Fibroblast of pulmonary artery (primary cell): ENCODE results near the gene DUSP22.

Experiments
- DNase-seq: peaks from one replicate; pipeline ENCODE4 v3.0.0-alpha.2; 2010; ENCODE audit warnings: low read depth
- H3K4me3 ChIP-seq: replicated peaks from 2 replicates; pipeline ENCODE4 v1.5.1; 2011; ENCODE audit warnings: low read depth, mild to moderate bottlenecking, control low read depth, low read length, moderate library complexity
- TF ChIP-seq, protein P1 (sequence below): IDR thresholded peaks from 2 replicates; pipeline ENCODE4 v1.5.1; 2011; ENCODE audit warnings: mild to moderate bottlenecking, control low read depth, low read length, inconsistent platforms; ENCODE audit errors: missing control alignments

Gene DUSP22

DNA sequence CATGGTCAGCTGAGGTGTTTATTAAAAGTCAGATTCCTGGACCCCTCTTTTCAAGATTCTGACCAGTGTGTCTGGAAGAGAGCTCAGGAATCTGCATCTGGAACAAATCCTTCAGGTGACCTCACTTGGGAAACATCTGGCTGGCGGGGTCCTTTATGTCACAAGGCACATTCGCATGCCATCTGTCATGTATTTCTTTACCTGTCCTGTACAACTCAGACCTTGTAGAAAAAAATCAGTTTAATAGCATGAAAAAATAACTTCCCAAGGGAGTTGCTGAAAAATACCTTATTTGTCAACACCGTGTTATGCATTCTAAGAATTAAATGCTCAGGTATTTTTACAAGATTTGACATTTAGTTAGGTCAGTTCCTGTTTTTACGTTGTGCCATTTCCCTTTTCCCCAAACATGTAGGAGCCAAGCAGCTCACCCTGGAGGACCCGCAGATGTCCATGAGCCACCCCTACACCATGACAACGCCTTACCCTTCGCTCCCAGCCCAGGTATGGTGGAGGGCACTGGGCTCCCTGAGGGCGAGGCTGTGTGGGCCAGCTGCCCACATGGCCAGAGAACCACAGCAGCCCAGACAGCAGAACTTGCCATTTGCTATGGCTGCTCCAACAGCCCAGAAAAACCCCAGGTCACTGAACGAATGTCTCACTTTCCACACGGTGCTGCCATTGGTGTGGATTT is 103.3 kb downstream of the DUSP22 start:
- TF ChIP-seq, protein P1, sequence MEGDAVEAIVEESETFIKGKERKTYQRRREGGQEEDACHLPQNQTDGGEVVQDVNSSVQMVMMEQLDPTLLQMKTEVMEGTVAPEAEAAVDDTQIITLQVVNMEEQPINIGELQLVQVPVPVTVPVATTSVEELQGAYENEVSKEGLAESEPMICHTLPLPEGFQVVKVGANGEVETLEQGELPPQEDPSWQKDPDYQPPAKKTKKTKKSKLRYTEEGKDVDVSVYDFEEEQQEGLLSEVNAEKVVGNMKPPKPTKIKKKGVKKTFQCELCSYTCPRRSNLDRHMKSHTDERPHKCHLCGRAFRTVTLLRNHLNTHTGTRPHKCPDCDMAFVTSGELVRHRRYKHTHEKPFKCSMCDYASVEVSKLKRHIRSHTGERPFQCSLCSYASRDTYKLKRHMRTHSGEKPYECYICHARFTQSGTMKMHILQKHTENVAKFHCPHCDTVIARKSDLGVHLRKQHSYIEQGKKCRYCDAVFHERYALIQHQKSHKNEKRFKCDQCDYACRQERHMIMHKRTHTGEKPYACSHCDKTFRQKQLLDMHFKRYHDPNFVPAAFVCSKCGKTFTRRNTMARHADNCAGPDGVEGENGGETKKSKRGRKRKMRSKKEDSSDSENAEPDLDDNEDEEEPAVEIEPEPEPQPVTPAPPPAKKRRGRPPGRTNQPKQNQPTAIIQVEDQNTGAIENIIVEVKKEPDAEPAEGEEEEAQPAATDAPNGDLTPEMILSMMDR: no peak
- DNase-seq: no peak
- no peak overlapping the region for H3K4me3 ChIP-seq

DNA sequence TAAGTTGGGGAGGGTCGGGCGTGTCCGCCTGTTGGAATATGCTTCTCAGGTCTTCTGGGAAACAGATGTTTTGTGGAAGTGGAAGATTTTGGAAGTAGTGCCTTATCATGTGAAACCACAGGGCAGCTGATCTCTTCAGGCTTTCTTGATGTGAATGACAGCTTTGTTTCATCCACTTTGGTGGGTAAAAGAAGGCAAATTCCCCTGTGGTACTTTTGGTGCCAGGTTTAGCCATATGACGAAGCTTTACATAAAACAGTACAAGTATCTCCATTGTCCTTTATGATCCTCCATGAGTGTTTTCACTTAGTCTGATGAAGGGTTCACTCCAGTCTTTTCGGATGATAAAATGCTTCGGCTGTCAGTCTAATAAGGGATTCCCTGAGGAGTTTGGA is 103.8 kb downstream of the DUSP22 start:
- TF ChIP-seq, protein P1: no peak
- no peak for DNase-seq
- no peak overlapping the region for H3K4me3 ChIP-seq

DNA sequence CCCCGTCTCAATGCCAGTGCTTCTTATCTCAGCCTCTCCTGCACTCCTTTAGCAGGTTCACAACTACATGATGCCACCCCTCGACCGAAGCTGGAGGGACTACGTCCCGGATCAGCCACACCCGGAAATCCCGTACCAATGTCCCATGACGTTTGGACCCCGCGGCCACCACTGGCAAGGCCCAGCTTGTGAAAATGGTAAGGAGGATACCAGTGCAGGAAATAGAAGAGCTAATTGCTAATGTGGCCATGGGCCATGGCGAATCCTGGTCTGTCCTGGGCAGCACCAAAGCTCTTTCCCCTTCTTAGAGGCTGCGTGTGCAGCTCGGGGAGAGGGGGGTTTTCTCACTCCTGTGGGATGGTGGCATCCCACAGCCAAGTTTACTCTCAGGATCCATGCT is 104.8 kb downstream of the DUSP22 start:
- no peak overlapping the region for H3K4me3 ChIP-seq
- TF ChIP-seq, protein P1: no peak
- DNase-seq: no peak

DNA sequence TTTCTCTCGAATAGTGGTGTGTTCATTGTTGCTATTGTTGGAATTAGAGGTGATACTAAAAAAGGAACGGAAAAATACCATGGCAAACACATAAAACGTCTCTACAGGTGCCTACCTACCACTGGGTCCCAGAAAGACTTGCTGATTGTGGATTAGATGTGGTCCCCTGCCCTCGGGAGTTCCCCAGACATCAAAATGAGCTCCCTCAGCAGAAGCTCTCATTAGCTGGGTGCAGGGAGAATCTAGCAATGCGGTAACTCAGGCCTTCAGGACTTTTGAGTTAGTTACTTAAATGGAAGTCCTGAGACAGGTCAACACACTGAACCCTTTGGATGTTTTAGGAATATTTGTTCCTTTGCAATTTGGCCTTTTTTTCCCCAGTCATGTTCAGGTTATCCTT is 105.3 kb downstream of the DUSP22 start:
- TF ChIP-seq, protein P1: no peak
- DNase-seq: no peak
- H3K4me3 ChIP-seq: no peak overlapping the region

DNA sequence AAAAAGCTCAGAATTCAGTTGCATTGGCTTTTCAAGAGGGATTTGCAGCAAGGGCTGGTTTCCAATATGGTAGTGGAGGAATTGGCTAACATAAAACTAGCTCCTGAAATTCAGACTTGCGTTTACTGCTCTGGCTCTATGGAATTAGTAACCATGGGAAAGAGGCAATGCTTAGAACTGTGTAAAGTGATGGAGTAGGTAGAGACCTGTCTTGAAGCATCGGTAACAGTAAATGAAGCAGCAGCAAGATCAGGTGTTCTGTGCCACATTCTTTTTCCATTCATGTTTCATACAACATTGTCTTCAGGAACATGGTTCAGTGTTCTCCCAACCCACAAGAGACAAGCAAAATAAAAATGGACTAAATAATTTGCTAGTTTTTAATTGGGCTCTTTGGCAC is 105.8 kb downstream of the DUSP22 start:
- H3K4me3 ChIP-seq: no peak overlapping the region
- no peak for DNase-seq
- TF ChIP-seq, protein P1: no peak

DNA sequence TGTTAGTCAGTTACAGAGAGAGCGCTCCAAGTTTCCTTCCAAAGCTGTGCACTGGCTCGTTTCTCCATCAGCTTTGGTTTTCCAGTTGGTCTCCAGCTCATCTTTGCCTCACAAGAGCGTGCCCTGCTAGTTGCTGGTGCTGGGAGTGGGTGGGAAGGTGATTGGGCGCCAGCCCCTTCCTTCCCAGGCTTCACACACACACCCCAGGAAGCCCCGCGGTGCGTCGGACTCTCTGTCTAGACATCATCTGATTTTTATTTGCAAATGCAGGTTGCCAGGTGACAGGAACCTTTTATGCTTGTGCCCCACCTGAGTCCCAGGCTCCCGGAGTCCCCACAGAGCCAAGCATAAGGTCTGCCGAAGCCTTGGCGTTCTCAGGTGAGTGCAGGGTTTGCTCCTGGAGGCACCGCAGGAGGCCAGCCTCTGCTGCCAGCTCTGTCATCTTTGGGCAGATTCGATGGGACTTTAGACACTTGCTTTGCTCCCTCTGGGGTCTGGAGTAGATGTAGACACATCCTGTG is 106.3 kb downstream of the DUSP22 start:
- H3K4me3 ChIP-seq: no peak overlapping the region
- DNase-seq: no peak
- TF ChIP-seq, protein P1: no peak
